Heart left ventricle (tissue), 16 donors: ENCODE measurements around the gene BIRC7. TPM values are rescaled to one million over a fixed set of nuclear protein-coding genes. Genes with fewer than 3 reads are reported as not detected.

Experiments
- ATAC-seq, 4 donors: fragments of 200-7000 bp; cut with Tn5 transposase; one replicate each; pipeline ENCODE4 v1.9.1; 2020 to 2022; ENCODE audit warnings: moderate library complexity in 4 of 4, mild to moderate bottlenecking in 3 of 4, moderate number of reproducible peaks in 1 of 4
- DNase-seq, 5 donors: peaks; one replicate each; pipeline ENCODE4 v3.0.0-alpha.2; 2020
- H3K27ac ChIP-seq, 12 donors: fragments of 200-600 bp; sonication (generic) in 4 of 12; one replicate each; pipeline versions ENCODE4 v1.5.0 to v1.8.0; 2016 to 2022; ENCODE audit warnings: mild to moderate bottlenecking in 2 of 12
- H3K27me3 ChIP-seq, 9 donors: fragments of 200-600 bp; sonication (generic) in 2 of 9; one replicate each; pipeline versions ENCODE4 v1.5.1 to v1.8.0; 2016 to 2022; ENCODE audit warnings: mild to moderate bottlenecking in 3 of 9
- H3K36me3 ChIP-seq, 9 donors: fragments of 200-600 bp; sonication (generic) in 2 of 9; one replicate each; pipeline versions ENCODE4 v1.5.0 to v1.8.0; 2018 to 2022; ENCODE audit warnings: mild to moderate bottlenecking in 2 of 9
- H3K4me1 ChIP-seq, 12 donors: fragments of 200-600 bp; sonication (generic) in 4 of 12; one replicate each; pipeline versions ENCODE4 v1.5.0 to v1.8.0; 2016 to 2022; ENCODE audit warnings: mild to moderate bottlenecking in 3 of 12
- H3K4me3 ChIP-seq, 12 donors: fragments of 200-600 bp; sonication (generic) in 4 of 12; one replicate each; pipeline versions ENCODE4 v1.5.0 to v1.8.0; 2017 to 2022; ENCODE audit warnings: mild to moderate bottlenecking in 9 of 12, moderate library complexity in 4 of 12
- H3K9me3 ChIP-seq, 12 donors: fragments of 200-600 bp; sonication (generic) in 4 of 12; one replicate each; pipeline versions ENCODE4 v1.5.0 to v1.8.0; 2016 to 2022; ENCODE audit warnings: mild to moderate bottlenecking in 1 of 12
- CTCF ChIP-seq, 12 donors: fragments of 200-600 bp; sonication (generic) in 4 of 12; IDR thresholded peaks; one replicate each; pipeline versions ENCODE4 v1.5.0 to v1.8.0; 2018 to 2022; ENCODE audit warnings: antibody characterized with exemption in 12 of 12, mild to moderate bottlenecking in 5 of 12
- POLR2A ChIP-seq, 2 donors: fragments of 450-650 bp; IDR thresholded peaks; one replicate each; pipeline ENCODE4 v1.6.1; 2017; ENCODE audit warnings: antibody characterized with exemption in 2 of 2, mild to moderate bottlenecking in 2 of 2, moderate library complexity in 2 of 2
- WGBS, 4 donors: extraction: QIAGEN DNeasy Blood & Tissue Kit in 2 of 4; methylation state at CpG; one replicate each; pipeline versions ENCODE4 v1.1.5 to v1.1.7; 2013 to 2018; 5-methylcytosine and 5-hydroxymethylcytosine counted together
- intact Hi-C, 10 donors: fragments of 100-400 bp; cut with DNase I; formaldehyde crosslinking; loops; one replicate each; pipeline versions ENCODE4 v1.11.1 to v1.14.2; 2022
- polyA plus RNA-seq, 2 donors: library from polyadenylated mRNA; stranded (reverse); fragments of 200-250 nt; gene quantifications; one replicate each; pipeline ENCODE4 v1.2.3, GENCODE V29; 2013
- total RNA-seq, 9 donors: library from RNA; depleted of rRNA in 2 of 9; stranded (reverse); fragments of >200 nt in 2 of 9; fragmentation: NEBNext Ultra II Directional in 3 of 9; extraction: Animal tissue kit (Norgen Biotek cat#: 25700) in 3 of 9; gene quantifications; one replicate each; pipeline versions ENCODE4 v1.1.0 to v1.2.4, GENCODE V29; 2016 to 2023
- donor health status: ischemic (EF 13 %, LVEDD 7.1; RV severe dilation, severe dysfunction).
- donor health status: healthy with polysubstance abuse.
- donor health status: DM: no; HTN: yes; CAD: no.
- donor health status: DM: no; HTN: no; CAD: no.
- donor health status: ischemic (EF 25% LVEDD 6.9; RV normal size, moderate dysfunction).
- donor health status: ischemic (EF 25% LVEDD 5.7; RV mildly dilated, moderate dysfunction).
- donor health status: healthy.
- donor health status: DM: yes; HTN: yes; CAD: no.
- donor health status: ischemic (EF 35%, LVEDD 5.7; RV mildly dilated, moderate dysfunction).
- donor health status: nonischemic (EF 11% LVEDD 7.7; RV severe dilation, severe dysfunction).
- donor health status: DM: yes; HTN: yes; CAD: no.
- donor health status: PGD.
- donor health status: ischemic (EF 29% LVEDD 5.4; RV normal size, mild dysfunction).
- donor health status: nonischemic (EF 23%, LVEDD 6.1; RV moderate dilation, normal function).

Gene BIRC7
- total and polyA plus RNA-seq, 11 donors: 0.20 to 5.6 (median 0.50) TPM; not detected in 5

GRCh38 chr20:63198606-63199005 lies 37.1 kb upstream of the BIRC7 start:
- WGBS, 4 donors: 75 to 81% (median 76%) methylated on average over 7 of the region's 7 CpGs
- ATAC-seq (no peak), DNase-seq (no peak)
- Histone ChIP-seq H3K27me3 (no peaks in the 10 kb centered on the region), H3K27ac (no peak overlapping the region), H3K9me3 (no peaks in the 10 kb centered on the region), H3K36me3 (peaks cover 2 to 84% (median 61%) of the 10 kb centered on the region in 9 donors), H3K4me1 (peaks cover 0 to 34% (median 4%) of the 10 kb centered on the region in 12 donors), H3K4me3 (no peak overlapping the region)
- intact Hi-C loops: no loop called here
- no peak for TF ChIP-seq CTCF (IDR thresholded peaks at IDR 0.05)
- no peak for TF ChIP-seq POLR2A (IDR thresholded peaks at IDR 0.05)

DNA sequence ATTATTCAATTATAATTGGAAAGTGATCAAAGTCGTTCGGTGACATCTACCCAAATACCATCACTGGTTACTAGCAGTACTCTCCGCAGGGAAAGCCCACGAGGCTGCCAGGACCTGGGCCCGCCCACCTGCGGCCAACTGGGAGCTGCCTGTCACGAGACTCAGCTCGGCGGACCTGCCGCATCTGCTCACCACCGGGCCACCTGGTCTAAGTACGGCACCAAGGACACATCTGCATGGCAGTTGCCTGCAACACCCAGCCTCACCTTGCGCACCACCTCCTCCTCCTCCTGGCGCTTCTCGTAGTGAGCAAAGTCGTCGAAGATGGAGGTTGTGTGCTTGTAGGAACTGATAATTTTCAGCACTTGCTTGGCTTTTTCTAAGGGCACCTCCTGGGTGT lies 33.7 kb upstream of the BIRC7 start:
- 87 to 90% (median 89%) methylated on average over 17 of the region's 17 CpGs for WGBS, 4 donors
- Histone ChIP-seq H3K4me3 (no peak overlapping the region), H3K27me3 (no peaks in the 10 kb centered on the region), H3K9me3 (no peaks in the 10 kb centered on the region), H3K4me1 (peaks cover 0 to 39% (median 7%) of the 10 kb centered on the region in 12 donors), H3K36me3 (peaks cover 4 to 91% (median 66%) of the 10 kb centered on the region in 9 donors), H3K27ac (no peak overlapping the region)
- DNase-seq (no peak), ATAC-seq (no peak)
- intact Hi-C loops: no loop called here
- TF ChIP-seq CTCF (IDR thresholded peaks at IDR 0.05): no peak
- no peak for TF ChIP-seq POLR2A (IDR thresholded peaks at IDR 0.05)

GRCh38 chr20:63202811-63203526 lies 32.7 kb upstream of the BIRC7 start:
- H3K9me3 ChIP-seq: no peaks in the 10 kb centered on the region
- H3K27me3 ChIP-seq: no peaks in the 10 kb centered on the region
- peaks cover 0 to 29% (median 6%) of the 10 kb centered on the region in 12 donors for H3K4me1 ChIP-seq
- peaks cover 4 to 91% (median 75%) of the 10 kb centered on the region in 9 donors for H3K36me3 ChIP-seq
- no peak for TF ChIP-seq CTCF (IDR thresholded peaks at IDR 0.05)
- no peak for TF ChIP-seq POLR2A (IDR thresholded peaks at IDR 0.05)
- H3K4me3 ChIP-seq: no peak overlapping the region
- 91 to 95% (median 93%) methylated on average over 25 to 29 of the region's 29 CpGs for WGBS, 4 donors
- DNase-seq: no peak
- ATAC-seq: no peak
- no peak overlapping the region for H3K27ac ChIP-seq
- intact Hi-C loops: no loop called here

DNA sequence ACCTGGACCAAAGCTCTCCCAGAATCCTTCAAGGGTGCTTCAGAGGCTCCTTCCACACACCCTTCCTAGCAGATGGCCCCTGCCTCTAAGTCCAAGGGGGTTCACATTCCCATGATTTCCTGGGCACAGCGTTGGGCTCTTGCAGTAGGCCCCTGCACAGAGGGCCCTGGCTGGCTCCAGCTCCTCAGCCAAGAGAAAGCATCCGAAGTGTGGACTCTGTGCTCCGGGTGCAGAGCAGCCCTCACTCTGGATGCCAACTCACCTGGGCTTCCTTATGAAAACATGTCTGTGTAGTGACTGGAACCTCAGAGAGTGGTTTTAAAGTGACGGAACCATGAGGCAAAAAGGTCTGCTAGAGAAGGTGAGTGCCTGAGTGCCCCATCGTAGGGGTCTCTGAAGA lies 31.3 kb upstream of the BIRC7 start:
- intact Hi-C loops: no loop called here
- Histone ChIP-seq H3K36me3 (peaks cover 4 to 96% (median 88%) of the 10 kb centered on the region in 9 donors), H3K27ac (no peak overlapping the region), H3K4me3 (no peak overlapping the region), H3K27me3 (no peaks in the 10 kb centered on the region), H3K9me3 (no peaks in the 10 kb centered on the region), H3K4me1 (peaks cover 0 to 19% (median 5%) of the 10 kb centered on the region in 12 donors)
- whole genome bisulfite sequencing, 4 donors: 83 to 96% (median 90%) methylated on average over 5 of the region's 5 CpGs
- no peak for TF ChIP-seq CTCF (IDR thresholded peaks at IDR 0.05)
- no peak for TF ChIP-seq POLR2A (IDR thresholded peaks at IDR 0.05)
- DNase-seq (no peak), ATAC-seq (no peak)
